Left renal cortex interstitium (tissue), 4 donors: ENCODE measurements around the gene GRK3. TPM values are rescaled to one million over a fixed set of nuclear protein-coding genes. Genes with fewer than 3 reads are reported as not detected.
A peak's percentile ranks its signal among the peaks of the same experiment; 100 is the strongest.
"Not testable (repeated sequence)": the region's sequence is repeated elsewhere in the genome, so short reads cannot be mapped to it uniquely, and the experiment has no call there.

ENCODE experiments used
- DNase-seq, 4 donors: peaks; one replicate each; pipeline ENCODE4 v3.0.0-alpha.2; 2013; ENCODE audit warnings: low read depth in 4 of 4, low spot score in 2 of 4, missing footprints in 1 of 4
- polyA plus RNA-seq, 4 donors: library from polyadenylated mRNA; unstranded; fragments of 120-200 nt; gene quantifications; one replicate each; pipeline ENCODE4 v1.2.1, GENCODE V29; 2013; ENCODE audit not compliant: insufficient read length in 4 of 4

The GRK3 gene
- polyA plus RNA-seq, 4 donors = 8.9 to 10.5 (median 9.7) TPM

GRCh38 chr22:25694196-25694907 is 129.9 kb downstream of the GRK3 start:
- no peak for DNase-seq

- no peak for DNase-seq
These were observed 130.7 kb downstream of the GRK3 start for GRCh38 chr22:25695146-25695545.

DNA sequence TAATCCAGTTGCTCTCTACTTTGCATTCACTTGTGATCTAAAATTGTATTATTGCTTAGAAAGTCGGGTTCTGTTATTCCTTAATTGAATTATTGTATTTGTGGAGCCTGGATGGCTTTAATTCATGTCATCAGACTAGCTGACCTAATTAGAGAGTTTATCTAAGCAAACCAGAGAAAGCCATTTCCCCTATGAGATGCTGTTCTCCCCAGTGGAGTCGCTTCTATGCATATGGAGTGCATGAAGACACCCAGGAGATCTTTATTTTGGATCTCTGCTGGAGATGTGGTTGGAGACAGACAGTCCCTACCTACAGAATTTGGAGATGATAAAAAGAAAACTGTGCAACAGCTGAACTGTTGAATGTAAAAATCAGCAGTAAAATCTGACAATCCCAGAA is 132.3 kb downstream of the GRK3 start:
- DNase-seq = peak in 1 of 4 donors; percentile 21

GRCh38 chr22:25697181-25697664 is 132.7 kb downstream of the GRK3 start:
- DNase-seq = peak in 3 of 4 donors; percentile 26 to 31 (median 31)

DNA sequence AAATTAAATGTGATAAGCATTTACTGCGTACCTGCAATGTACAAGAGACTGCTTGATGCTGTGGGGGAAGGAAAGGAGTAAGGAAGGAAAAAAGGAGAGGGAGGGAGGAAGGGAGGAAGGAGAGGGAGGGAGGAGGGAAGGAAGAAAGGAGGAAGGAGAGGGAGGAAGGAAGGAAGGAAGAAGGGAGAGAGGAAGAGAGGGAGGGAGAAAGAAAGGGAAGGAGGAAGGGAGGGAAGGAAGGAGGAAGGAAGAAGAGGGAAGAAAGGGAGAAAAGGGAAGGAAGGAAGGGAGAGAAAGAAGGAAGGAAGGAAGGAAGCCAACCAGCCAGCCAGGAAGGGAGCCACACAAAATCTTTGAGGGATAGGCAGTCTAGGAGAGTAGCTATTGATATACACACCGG is 133.5 kb downstream of the GRK3 start:
- DNase-seq = no peak

DNA sequence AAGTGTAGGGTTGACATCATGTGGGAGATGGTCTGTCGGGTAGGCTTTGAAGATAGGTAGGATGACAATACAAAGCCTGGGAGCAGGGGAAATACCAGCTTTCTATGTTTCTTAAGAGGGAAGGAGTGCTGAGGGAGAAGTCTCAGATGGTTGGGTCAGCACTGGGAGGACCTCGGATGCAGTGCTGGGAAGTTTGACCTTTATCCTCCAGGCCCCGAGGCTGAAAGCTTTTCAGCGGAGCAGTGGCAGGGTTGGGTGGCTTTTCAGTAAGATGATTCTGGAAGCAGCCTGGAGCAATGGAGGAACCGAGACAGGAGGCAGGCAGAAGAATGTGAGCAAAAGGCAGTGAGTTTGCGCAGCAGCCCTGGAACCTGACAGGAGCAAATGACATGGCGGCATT is 134.0 kb downstream of the GRK3 start:
- DNase-seq = no peak

DNA sequence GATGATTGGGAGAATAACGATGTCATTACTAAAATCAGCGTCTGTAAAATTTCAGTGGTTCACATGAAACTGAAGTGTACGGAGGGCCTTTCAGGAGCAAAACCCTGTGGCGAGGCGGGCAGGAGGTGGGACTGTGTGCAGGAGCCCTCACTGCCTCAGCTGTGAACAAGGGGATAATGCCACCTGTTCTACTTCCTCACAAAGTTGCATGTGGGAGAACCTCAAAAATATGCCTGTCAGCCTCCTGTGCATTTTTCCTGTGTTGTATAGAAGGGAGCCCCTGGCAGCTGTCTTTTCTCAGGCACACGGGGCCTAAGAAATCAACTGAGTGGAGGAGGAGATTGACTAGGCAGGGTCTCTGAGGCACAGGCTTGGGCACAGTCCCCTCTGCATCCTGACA is 134.5 kb downstream of the GRK3 start:
- no peak for DNase-seq

GRCh38 chr22:25701056-25701780 is 136.7 kb downstream of the GRK3 start:
- DNase-seq = no peak

GRCh38 chr22:25702040-25702439 is 137.6 kb downstream of the GRK3 start:
- no peak for DNase-seq

GRCh38 chr22:25702571-25703167 is 138.2 kb downstream of the GRK3 start:
- no peak for DNase-seq

DNA sequence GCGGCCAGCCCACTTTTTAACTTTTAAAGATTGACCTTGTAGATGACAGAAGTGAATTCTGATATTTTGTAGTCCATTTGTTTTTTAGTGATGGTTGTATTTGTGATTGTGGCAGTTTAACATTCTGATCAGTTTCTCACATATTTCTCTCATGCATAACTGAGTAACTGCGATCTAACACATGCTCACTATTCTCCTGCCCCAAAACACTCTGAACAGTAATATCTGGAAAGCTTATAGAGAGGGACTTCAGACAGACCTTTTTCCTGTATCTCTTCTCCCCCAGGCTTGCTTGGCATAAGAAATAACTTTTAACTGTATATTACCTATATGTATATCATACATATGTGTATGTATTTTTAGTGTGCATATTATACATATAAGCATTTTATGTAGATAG is 140.2 kb downstream of the GRK3 start:
- no peak for DNase-seq

GRCh38 chr22:25706197-25706596 is 141.7 kb downstream of the GRK3 start:
- no peak for DNase-seq

DNA sequence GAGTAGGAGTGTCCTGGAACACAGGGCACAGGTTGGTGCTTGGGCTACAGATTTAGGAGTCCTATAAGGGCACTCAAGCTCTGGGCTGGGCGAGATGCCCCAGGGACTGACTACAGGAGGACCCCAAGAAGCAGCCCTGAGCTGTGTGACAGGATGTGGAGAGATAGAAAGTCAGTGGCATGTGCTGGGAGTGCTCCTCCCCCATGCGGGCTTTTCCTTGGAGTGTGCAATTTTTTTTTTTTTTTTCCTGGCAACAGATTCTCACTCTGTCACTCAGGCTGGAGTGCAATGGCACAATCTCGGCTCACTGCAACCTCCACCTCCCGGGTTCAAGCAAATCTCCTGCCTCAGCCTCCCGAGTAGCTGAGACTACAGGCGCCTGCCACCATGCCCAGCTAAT is 144.0 kb downstream of the GRK3 start:
- DNase-seq = not testable (repeated sequence)

DNA sequence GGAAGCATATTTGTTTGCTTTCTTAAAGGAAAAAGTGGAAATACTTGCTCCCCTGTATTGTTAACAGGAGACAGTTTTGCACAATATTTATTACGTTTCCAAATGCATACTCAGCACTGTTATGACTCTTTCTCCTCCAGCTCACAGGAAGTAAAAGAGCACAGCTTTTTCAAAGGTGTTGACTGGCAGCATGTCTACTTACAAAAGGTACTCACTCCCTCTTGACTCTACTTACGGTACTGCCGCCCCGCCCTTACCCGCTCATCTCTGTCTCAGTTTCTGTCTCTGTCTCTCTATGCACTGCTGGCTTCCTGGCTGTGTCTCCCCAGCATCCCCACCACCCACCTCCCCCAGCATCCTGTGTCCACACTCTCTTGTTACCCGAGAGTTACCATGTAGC is 145.3 kb downstream of the GRK3 start:
- DNase-seq = no peak

GRCh38 chr22:25710501-25710900 is 146.0 kb downstream of the GRK3 start:
- DNase-seq = no peak

DNA sequence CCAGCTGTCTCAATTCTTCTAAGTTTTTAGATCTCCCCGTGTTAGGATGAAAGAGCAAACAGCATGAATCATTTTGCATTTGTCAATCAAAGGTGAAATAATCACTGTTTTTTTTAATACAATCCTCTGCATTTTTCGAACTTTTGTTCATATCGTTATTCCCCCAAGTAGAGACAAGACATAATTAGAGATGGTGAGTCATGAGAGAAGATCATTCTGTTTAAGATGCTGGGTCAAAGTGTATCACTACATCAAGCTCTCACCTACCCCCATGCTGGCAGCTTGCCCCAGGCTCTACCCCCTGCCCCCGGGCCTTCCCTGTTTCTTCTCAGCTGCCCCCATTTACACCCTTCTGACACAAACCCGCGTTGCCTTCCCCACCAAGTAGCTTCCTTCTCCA is 147.0 kb downstream of the GRK3 start:
- no peak for DNase-seq

- no peak for DNase-seq
These were observed 148.4 kb downstream of the GRK3 start for GRCh38 chr22:25712661-25713400.

- no peak for DNase-seq
These were observed 149.6 kb downstream of the GRK3 start for GRCh38 chr22:25714070-25714469.

GRCh38 chr22:25714739-25715138 is 150.3 kb downstream of the GRK3 start:
- no peak for DNase-seq

- DNase-seq = no peak
These were observed 152.2 kb downstream of the GRK3 start for GRCh38 chr22:25716637-25717036.
